HG03066 (cell line): ENCODE measurements around the gene AOPEP.

Experiments used
- ATAC-seq: cut with Tn5 transposase; IDR thresholded peaks from one replicate; pipeline ENCODE4 v1.9.1; 2021; ENCODE audit warnings: low read depth; ENCODE audit not compliant: unreplicated experiment

Gene AOPEP

GRCh38 chr9:95125652-95126051 is 399.2 kb downstream of the AOPEP start:
- ATAC-seq = no peak

GRCh38 chr9:95126739-95127138 is 400.2 kb downstream of the AOPEP start:
- ATAC-seq = no peak

- ATAC-seq = peak; percentile 63
These were observed 401.0 kb downstream of the AOPEP start for GRCh38 chr9:95127249-95128176.

GRCh38 chr9:95128177-95128524 is 401.7 kb downstream of the AOPEP start:
- ATAC-seq = no peak

GRCh38 chr9:95129476-95130291 is 403.2 kb downstream of the AOPEP start:
- no peak for ATAC-seq

GRCh38 chr9:95130484-95130883 is 404.0 kb downstream of the AOPEP start:
- ATAC-seq = no peak

GRCh38 chr9:95131023-95131943 is 404.8 kb downstream of the AOPEP start:
- no peak for ATAC-seq

GRCh38 chr9:95132366-95133324 is 406.1 kb downstream of the AOPEP start:
- ATAC-seq = no peak

- no peak for ATAC-seq
These were observed 406.8 kb downstream of the AOPEP start for GRCh38 chr9:95133325-95133705.

- ATAC-seq = no peak
These were observed 408.0 kb downstream of the AOPEP start for GRCh38 chr9:95134457-95134881.

GRCh38 chr9:95135756-95136155 is 409.3 kb downstream of the AOPEP start:
- ATAC-seq = no peak
